Measurements from ENCODE around the gene HRG.

GRCh38 chr3:186665625-186666188 lies at the start of gene HRG:
- TF ChIP-seq CTCF (conservative IDR thresholded peaks at IDR 0.05; ENCODE audit: low read length) (no peak), EZH2phosphoT487 (IDR thresholded peaks at IDR 0.05; ENCODE audit: borderline replicate concordance) (no peak)
